HG03196 (cell line): ENCODE measurements around the gene ADPRS.

ENCODE experiments used
- ATAC-seq: cut with Tn5 transposase; IDR thresholded peaks from one replicate; pipeline ENCODE4 v1.9.1; 2021; ENCODE audit not compliant: unreplicated experiment

The ADPRS gene

GRCh38 chr1:36107394-36107793 lies 18.7 kb downstream of the ADPRS start:
- no peak for ATAC-seq

DNA sequence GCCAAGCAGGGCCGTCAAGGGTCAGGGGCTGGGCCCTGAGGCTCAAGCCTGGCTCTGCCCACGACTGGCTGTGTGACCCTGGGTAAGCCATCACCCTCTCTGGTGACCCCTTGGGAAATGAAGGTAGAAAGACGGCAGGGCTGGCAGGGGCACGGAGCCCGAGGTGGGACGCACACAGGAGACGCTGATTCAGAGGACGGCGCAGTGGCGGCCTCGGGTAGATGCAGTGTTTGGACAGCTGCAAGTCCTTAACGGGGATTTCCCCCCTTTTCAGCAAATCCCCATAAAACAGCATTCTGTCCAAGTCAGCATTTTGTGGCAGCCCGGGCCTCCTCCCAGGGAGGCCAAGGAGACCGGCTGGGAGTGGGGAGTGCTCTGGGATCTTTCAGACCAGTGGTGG lies 19.6 kb downstream of the ADPRS start:
- ATAC-seq, result no peak

DNA sequence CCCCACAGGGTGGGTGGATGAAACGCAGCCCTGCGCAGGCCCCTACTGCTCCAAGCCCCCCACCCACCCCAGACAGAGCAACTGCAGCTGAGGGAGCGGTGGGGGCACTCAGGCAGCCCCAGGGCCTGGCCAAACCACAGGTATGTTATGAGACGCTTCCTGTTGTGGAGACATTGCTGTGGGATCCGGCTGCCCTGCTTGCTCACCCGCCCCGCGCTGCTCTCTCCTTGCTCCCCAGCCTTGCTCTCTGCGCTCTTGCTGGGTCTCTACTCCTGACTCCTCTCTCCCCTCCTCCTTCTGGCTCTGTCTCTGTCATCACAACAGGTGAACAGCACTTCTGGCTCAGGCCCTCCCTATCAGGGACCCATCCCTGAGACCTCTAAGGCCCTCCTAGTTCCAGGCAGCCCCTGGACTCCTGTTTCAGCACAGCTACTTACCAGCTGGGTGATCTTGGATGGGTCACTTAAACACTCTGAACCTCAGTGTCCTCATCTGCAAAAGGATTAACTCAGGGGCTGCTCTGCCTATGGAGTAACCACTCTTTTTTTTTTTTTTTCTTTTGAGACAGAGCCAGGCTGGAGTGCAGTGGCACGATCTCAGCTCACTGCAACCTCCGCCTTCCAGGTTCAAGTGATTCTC lies 20.5 kb downstream of the ADPRS start:
- no peak for ATAC-seq

- no peak for ATAC-seq
These were observed 22.5 kb downstream of the ADPRS start for GRCh38 chr1:36111151-36111550.

DNA sequence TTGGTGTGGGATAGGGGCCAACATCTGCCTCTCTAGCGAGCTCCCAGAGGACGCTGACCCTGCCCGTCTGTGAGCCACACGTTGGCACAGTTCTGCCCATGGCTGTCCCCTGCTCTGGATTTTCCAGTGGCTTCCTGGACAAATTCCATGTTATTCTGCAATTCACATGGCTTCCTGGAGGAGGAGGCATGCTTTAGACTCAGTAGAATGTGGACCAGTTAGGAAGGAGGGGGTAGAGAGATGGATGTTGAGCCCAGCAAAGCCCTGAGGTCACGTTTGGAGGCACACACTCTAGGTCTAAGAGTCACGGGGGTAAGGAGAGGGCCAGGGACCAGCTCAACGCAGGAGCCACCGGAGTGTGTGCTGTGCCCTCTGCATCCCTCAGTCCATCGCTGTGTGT lies 24.1 kb downstream of the ADPRS start:
- no peak for ATAC-seq

DNA sequence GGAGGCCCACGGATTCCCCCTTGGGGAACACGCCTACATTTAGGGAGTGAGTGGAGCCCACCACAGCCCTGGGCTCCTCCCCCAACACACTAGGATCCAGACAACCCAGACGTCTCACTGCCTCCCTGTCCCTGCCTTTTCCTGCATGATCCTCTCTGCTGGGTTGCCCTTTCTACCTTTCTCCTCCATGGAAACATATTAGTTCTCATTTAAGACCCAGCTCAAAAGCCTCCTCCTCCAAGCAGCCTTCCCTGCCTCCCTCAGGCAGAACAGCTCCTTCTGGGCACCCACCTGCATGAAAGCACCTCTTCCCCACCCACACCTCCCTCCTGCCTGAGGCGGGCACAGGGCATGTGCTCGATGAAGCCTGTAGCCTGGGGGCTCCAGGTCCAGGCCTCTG lies 25.7 kb downstream of the ADPRS start:
- no peak for ATAC-seq

DNA sequence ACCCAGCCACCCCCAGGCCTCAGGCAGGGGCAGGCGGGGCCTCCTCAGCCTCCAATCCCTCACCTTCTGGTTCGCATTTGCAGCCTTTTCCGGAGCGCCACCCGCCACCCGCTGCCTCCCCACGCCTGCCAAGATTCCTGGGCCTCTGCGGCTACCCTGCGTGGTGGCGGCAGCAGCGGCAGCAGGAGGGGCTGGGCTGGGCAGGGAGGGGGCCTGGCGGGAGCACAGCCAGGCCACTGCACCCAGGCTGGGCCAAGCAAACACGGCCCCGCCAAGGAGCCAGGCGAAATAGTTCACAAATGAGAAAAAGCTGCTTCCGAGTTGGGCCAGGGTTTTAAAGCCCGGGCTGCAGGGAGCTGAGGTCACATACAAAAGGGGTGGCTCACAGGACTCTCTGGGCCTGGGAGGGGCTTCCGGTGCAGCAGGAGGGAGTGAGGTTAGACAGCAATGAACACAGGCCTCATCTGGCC lies 26.5 kb downstream of the ADPRS start:
- no peak for ATAC-seq

GRCh38 chr1:36115931-36116330 lies 27.2 kb downstream of the ADPRS start:
- no peak for ATAC-seq

DNA sequence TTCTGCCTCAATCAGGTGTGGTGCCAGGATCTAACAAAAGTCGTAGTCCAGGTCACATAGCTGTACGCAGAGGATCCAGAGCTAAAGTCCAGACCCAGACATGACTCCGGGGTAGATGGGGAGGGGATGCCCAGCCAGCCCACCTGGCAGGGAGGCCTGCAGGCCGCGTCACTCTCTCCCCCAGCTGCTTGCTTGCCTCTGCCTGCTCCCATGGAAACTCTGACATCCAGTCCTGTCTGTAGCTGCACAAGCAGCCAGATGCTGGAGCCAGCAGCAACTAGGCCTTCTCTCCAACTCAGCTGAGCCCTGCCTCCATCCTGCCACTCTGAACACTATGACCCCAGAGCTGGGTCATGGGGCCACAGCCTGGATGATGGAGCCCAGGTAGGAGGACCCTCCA lies 28.2 kb downstream of the ADPRS start:
- ATAC-seq, result no peak

DNA sequence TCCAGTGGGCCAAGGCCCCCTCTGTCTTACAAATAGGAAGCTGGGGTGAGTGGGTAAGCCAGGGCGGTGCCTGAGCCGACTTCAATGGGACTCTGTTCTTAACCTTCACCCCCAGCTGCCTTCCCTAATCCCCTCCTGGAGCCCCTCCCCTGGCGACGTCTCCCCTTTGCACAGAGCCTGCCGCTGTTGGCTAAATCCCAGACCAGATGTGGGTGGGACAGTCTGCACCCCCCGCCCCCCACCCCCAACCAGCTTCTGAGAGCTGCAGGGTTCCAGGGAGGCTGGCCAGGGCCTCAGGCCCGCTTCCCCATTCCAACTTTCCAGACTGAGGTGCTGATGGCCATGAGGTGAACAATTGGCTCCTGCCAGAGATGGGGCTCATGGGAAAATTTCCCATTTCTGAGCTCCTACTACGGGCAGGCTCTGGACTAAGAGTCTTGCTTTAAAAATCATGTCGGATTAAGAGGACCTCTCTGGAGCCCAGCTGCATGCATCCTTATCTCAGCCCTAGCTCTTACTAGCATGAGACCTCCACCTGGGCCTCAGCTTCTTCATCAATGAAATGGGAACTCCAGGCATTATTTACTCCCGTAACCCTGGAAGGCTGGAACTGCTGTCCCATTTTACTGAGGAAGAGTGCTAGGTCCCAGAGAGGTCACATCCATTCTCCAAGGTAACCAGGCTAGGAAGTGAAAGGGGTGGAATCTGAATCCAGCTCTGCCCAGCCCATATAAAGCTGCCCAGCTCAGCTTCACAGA lies 29.9 kb downstream of the ADPRS start:
- ATAC-seq, result no peak

- ATAC-seq, result no peak
These were observed 30.8 kb downstream of the ADPRS start for GRCh38 chr1:36119456-36119855.

DNA sequence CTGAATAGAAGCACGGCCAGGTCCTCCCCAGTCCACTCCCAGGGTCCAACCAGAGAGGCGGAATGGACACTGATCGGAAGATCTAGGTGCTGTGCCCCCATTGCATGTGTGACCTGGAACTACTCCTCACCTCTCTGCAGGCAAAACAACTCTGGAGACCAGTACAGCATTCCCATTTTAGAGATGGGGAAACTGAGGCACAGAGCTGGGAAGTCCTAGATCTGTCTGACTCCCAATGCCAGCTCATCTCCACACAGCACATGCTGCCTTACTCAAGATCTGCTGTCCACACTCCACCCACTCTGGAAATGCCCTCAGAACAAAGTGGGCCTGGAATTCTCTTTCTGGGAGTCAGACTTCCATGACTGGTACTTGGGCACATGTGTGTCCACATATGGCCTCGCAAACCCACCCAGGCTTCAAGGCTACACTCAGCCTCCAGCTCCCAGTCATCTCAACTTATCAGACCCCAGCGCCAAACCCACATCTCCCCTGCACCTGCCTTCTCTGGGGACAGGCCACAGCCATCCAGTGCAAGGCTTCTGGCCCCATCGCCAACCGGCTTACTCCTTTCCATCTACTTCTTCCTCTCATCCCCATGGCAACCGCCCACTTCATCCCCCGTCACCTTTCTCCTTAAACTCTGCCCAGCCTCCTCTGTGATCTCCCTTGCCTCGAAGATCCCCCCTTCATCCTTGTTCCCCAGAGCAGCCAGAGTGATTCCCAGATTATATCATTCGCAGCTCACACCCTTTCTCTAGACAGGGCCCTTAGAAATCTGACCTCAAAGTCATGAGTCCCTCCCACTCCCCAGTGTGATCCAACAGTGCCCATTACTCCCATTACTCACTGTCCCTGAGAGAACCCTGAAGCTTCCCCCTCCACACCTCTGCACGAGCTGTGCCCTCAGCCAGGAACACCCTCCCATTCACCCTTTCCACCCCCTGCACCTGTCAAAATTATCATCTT lies 33.7 kb downstream of the ADPRS start:
- no peak for ATAC-seq

DNA sequence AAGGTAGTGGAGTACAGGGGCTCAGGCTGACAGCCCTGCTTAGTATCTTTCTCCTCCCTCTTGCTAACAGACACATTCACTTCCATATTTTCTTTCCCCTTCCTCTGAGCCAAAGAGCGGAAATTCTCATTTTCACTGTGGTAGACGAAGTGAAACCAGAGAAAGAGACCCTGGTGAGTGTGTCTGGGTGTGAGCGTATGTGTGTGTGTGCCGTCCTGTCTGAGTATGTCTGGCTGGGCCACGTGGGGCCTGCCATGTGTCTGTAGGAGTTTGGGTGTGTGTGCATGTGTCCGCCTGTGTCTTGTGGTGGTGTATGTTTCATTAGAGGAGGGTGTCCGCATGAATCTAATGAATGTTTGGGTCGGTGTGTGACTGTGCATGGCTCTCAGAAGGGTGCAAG lies 34.7 kb downstream of the ADPRS start:
- no peak for ATAC-seq

- no peak for ATAC-seq
These were observed 35.9 kb downstream of the ADPRS start for GRCh38 chr1:36124404-36125128.

GRCh38 chr1:36125129-36125991 lies 36.7 kb downstream of the ADPRS start, which contains the start of gene COL8A2:
Gene COL8A2, minus strand, starts transcription at chr1:36125222. Its CDS starts 24,980 bp downstream, at chr1:36100242.
- ATAC-seq, result no peak

- ATAC-seq, result no peak
These were observed 37.5 kb downstream of the ADPRS start for GRCh38 chr1:36126005-36126716.

DNA sequence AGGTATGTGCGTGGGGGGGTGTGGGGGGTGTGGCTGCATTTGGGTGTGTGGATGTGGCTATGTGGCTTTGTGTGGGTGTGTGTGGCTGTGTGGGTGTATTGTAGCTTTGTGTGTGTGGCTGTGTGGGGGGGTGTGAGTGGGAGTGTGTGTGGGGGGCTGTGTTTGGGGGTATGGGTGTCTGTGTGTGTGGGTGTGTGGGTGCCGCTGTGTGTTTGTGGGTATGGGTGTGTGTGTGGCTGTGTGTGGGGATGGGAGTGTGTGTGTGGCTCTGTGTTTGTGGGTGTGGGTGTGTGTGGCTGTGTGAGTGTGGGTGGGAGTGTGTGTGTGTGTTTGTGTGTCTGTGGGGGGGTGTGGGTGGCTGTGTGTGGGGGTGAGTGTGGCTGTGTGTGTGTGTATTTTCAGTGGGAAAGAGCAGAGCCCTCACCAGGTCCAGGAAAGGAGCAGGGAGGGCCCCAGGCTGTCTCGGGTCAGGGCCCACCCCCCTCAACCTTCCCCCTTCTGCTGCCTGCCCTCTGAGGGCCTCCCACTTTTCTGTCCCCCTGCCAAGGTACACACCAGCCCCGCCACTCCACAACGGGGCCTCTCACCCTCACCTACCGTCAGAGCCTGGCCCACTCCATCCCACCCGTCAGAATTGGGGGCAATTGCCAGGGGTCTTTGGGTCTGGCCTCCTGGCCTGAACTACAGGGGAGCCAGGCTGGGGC lies 38.3 kb downstream of the ADPRS start:
- no peak for ATAC-seq

DNA sequence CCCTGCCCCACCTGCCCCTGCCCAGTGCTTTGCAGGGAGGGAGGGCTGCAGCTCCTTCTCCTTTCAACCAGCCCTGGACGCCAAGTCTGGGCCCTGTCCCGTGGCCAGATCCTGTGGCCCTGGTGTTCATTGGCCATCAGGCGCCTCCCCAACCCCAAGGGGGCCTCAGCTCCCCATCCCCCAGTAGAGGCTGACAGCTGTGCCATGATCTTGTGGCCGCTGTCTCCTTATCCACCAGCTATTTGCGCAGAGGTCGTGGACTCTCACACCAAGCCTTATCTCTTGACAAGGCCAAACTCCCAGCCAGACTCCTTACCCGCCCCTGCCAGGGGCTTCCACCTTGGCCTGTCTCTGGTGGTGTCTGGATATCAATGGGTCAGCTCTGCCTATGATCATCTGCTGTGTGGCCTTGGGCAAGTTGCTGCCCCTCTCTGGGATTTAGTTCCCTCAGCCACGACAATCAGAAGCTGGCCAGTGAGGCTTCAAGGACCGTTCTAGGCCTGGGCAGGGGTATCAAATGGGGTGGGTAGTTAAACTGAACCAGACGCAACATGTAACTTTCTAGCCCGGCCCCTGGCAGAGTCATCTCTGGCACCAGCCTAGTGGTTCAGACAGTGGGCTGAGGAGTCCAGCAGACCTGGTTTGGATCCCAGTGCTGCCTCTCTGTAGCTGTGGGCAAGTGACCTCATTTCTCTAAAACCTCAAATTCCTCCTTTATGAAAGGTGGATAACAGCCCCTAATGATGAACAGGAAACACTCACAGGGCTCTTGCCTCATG lies 39.6 kb downstream of the ADPRS start:
- ATAC-seq, result no peak
